H1 (cell line): Measurements from ENCODE around the gene MRPS24. TPM values are rescaled to one million over a fixed set of nuclear protein-coding genes. Genes with fewer than 3 reads are reported as not detected.

Experiments used
- CTCF ChIA-PET: fragments of 300-600 bp; sonication (Branson Sonifier 250); formaldehyde crosslinking; loops from one replicate; lab custom pipeline; 2021; ENCODE audit not compliant: partially characterized antibody; lab: Charles Lee
- POLR2A ChIA-PET: fragments of 300-600 bp; sonication (Branson Sonifier 250); formaldehyde crosslinking; loops from one replicate; lab custom pipeline; 2021; ENCODE audit warnings: inconsistent platforms; ENCODE audit not compliant: partially characterized antibody; lab: Charles Lee
- DNase-seq, 2 experiments: peaks; one replicate each; pipeline versions ENCODE4 v3.0.0 to v3.0.0-alpha.2; 2010 to 2022; ENCODE audit warnings: low spot score in 2 of 2, low read depth in 1 of 2, mixed read lengths in 1 of 2
- FAIRE-seq: peaks from 2 replicates; lab custom pipeline; 2011; peaks lifted over from hg19 to GRCh38; lab: Jason Lieb, UNC
- H2AFZ ChIP-seq: 2 replicates; pipeline ENCODE4 v1.8.1; 2012; ENCODE audit warnings: low read length, inconsistent platforms
- H2AK5ac ChIP-seq: 2 replicates; pipeline ENCODE4 v1.6.1; 2013; ENCODE audit warnings: low read depth, low read length
- H2BK120ac ChIP-seq: replicated peaks from 2 replicates; pipeline ENCODE3; 2013; ENCODE audit warnings: low read depth, low read length, inconsistent platforms
- H2BK12ac ChIP-seq: 2 replicates; pipeline ENCODE4 v1.6.1; 2013; ENCODE audit warnings: low read depth, low read length
- H2BK15ac ChIP-seq: 2 replicates; pipeline ENCODE4 v1.6.1; 2013; ENCODE audit warnings: low read length
- H2BK20ac ChIP-seq: 2 replicates; pipeline ENCODE4 v1.6.1; 2013; ENCODE audit warnings: low read length
- H2BK5ac ChIP-seq: 2 replicates; pipeline ENCODE4 v1.6.1; 2013; ENCODE audit warnings: low read depth, low read length
- H3K14ac ChIP-seq: 2 replicates; pipeline ENCODE4 v1.6.1; 2013; ENCODE audit warnings: inconsistent platforms; ENCODE audit not compliant: insufficient read length
- H3K18ac ChIP-seq: 2 replicates; pipeline ENCODE4 v1.6.1; 2013; ENCODE audit warnings: low read length; ENCODE audit errors: extremely low read depth
- H3K23ac ChIP-seq: 2 replicates; pipeline ENCODE4 v1.6.1; 2013; ENCODE audit warnings: inconsistent platforms; ENCODE audit not compliant: insufficient read length
- H3K23me2 ChIP-seq: 2 replicates; pipeline ENCODE4 v1.6.1; 2013; ENCODE audit warnings: low read depth, low read length
- H3K27ac ChIP-seq: 2 replicates; pipeline ENCODE4 v1.6.1; 2011; ENCODE audit warnings: low read depth, low read length, inconsistent platforms
- H3K27me3 ChIP-seq, 4 experiments: replicated peaks in 1 of 4; 1 replicate in 1 of 4; 2 replicates in 3 of 4; pipeline versions ENCODE4 v1.6.1 to v1.8.1; 2011 to 2013; ENCODE audit warnings: low read length in 3 of 4, mild to moderate bottlenecking in 3 of 4, inconsistent platforms in 2 of 4, mixed read lengths in 2 of 4, moderate library complexity in 1 of 4; ENCODE audit not compliant: control insufficient read depth in 3 of 4, insufficient read depth in 3 of 4; ENCODE audit errors: extremely low read depth in 1 of 4
- H3K36me3 ChIP-seq, 4 experiments: 2 replicates each; pipeline versions ENCODE4 v1.6.1 to v1.8.1; 2011 to 2013; ENCODE audit warnings: mild to moderate bottlenecking in 4 of 4, low read length in 3 of 4, moderate library complexity in 2 of 4, control low read depth in 1 of 4, inconsistent platforms in 1 of 4; ENCODE audit not compliant: insufficient read depth in 4 of 4, control insufficient read depth in 2 of 4
- H3K4ac ChIP-seq: replicated peaks from 2 replicates; pipeline ENCODE3; 2013; ENCODE audit warnings: low read length, low read depth, mixed read lengths, inconsistent platforms; ENCODE audit not compliant: insufficient read length
- H3K4me1 ChIP-seq, 4 experiments: replicated peaks in 1 of 4; 1 replicate in 1 of 4; 2 replicates in 3 of 4; pipeline versions ENCODE4 v1.6.1 to v1.8.1; 2011 to 2013; ENCODE audit warnings: low read length in 3 of 4, inconsistent platforms in 2 of 4, mixed read lengths in 1 of 4; ENCODE audit not compliant: insufficient read depth in 4 of 4, control insufficient read depth in 3 of 4
- H3K4me2 ChIP-seq, 2 experiments: 2 replicates each; pipeline versions ENCODE4 v1.6.1 to v1.8.1; 2011 to 2013; ENCODE audit warnings: low read depth in 2 of 2, low read length in 2 of 2, control low read depth in 1 of 2, inconsistent platforms in 1 of 2, mild to moderate bottlenecking in 1 of 2; ENCODE audit not compliant: insufficient read depth in 1 of 2
- H3K4me3 ChIP-seq, 4 experiments: fragments of 200-600, 300-600 bp in 1 of 4; sonication (generic), shearing (Covaris generic), sonication (Bioruptor Twin) in 1 of 4; 2 replicates each; pipeline versions ENCODE4 v1.5.1 to v1.8.1; 2011 to 2016; ENCODE audit warnings: low read length in 4 of 4, low read depth in 3 of 4, control low read depth in 2 of 4, inconsistent platforms in 2 of 4, mild to moderate bottlenecking in 2 of 4, mixed read lengths in 1 of 4, moderate library complexity in 1 of 4; ENCODE audit not compliant: insufficient read depth in 2 of 4; ENCODE audit errors: extremely low read depth in 1 of 4
- H3K56ac ChIP-seq: replicated peaks from 2 replicates; pipeline ENCODE3; 2013; ENCODE audit warnings: low read depth, mild to moderate bottlenecking, mixed read lengths, low read length, inconsistent platforms; ENCODE audit not compliant: insufficient read length
- H3K79me1 ChIP-seq: 2 replicates; pipeline ENCODE4 v1.6.1; 2013; ENCODE audit warnings: low read depth, low read length, control low read depth
- H3K79me2 ChIP-seq, 2 experiments: 2 replicates each; pipeline versions ENCODE4 v1.6.1 to v1.8.1; 2012 to 2013; ENCODE audit warnings: low read length in 2 of 2, mild to moderate bottlenecking in 2 of 2, inconsistent platforms in 1 of 2; ENCODE audit not compliant: insufficient read depth in 2 of 2, control insufficient read depth in 1 of 2
- H3K9ac ChIP-seq, 4 experiments: replicated peaks in 1 of 4; 1 replicate in 1 of 4; 2 replicates in 3 of 4; pipeline versions ENCODE4 v1.6.1 to v1.8.1; 2011 to 2013; ENCODE audit warnings: low read depth in 3 of 4, low read length in 3 of 4, control low read depth in 2 of 4, mild to moderate bottlenecking in 2 of 4, moderate library complexity in 2 of 4, inconsistent platforms in 1 of 4; ENCODE audit errors: extremely low read depth in 1 of 4
- H3K9me3 ChIP-seq, 2 experiments: 2 replicates each; pipeline versions ENCODE4 v1.6.1 to v1.8.1; 2012 to 2013; ENCODE audit warnings: mild to moderate bottlenecking in 2 of 2, moderate library complexity in 2 of 2, control low read depth in 1 of 2, inconsistent platforms in 1 of 2, low read depth in 1 of 2, low read length in 1 of 2, mixed read lengths in 1 of 2; ENCODE audit not compliant: insufficient read depth in 2 of 2
- H4K20me1 ChIP-seq, 2 experiments: replicated peaks in 1 of 2; 2 replicates each; pipeline versions ENCODE3 to v1.8.1; 2011 to 2013; ENCODE audit warnings: inconsistent platforms in 2 of 2, low read length in 2 of 2, mild to moderate bottlenecking in 1 of 2; ENCODE audit not compliant: insufficient read depth in 2 of 2, control insufficient read depth in 1 of 2
- H4K5ac ChIP-seq: 2 replicates; pipeline ENCODE4 v1.6.1; 2013; ENCODE audit warnings: low read length, low read depth, mixed read lengths, inconsistent platforms; ENCODE audit not compliant: insufficient read length
- H4K8ac ChIP-seq: 2 replicates; pipeline ENCODE4 v1.8.0; 2013; ENCODE audit warnings: mild to moderate bottlenecking, moderate library complexity, low read length, inconsistent platforms; ENCODE audit not compliant: insufficient read depth; ENCODE audit errors: extremely low read depth
- H4K91ac ChIP-seq: replicated peaks from 2 replicates; pipeline ENCODE3; 2013; ENCODE audit warnings: low read length, mixed read lengths, inconsistent platforms; ENCODE audit not compliant: insufficient read length
- CBX8 ChIP-seq: fragments of 300-800, 300-1000 bp; sonication (generic); IDR thresholded peaks from 2 replicates; pipeline ENCODE4 v1.7.1; 2016; ENCODE audit warnings: low read depth, low read length, borderline replicate concordance
- WGBS, 2 experiments: shearing (Covaris generic) in 1 of 2; methylation state at CpG; one replicate each; pipeline versions ENCODE4 v1.1.6 to v1.1.7; 2013 to 2015; ENCODE audit warnings: low lambda C conversion rate in 2 of 2, mixed read lengths in 2 of 2, inconsistent platforms in 1 of 2, low coverage in 1 of 2, missing lambda C conversion rate in 1 of 2; ENCODE audit not compliant: insufficient replicate concordance in 2 of 2, insufficient coverage in 1 of 2, insufficient read length in 1 of 2; ENCODE audit errors: extremely low coverage in 1 of 2, missing lambda C conversion rate in 1 of 2; 5-methylcytosine and 5-hydroxymethylcytosine counted together
- polyA plus RNA-seq, 7 experiments: library from polyadenylated mRNA; depleted of rRNA in 3 of 7; stranded (reverse) in 5 of 7; unstranded in 2 of 7; fragments of >200 nt in 5 of 7; fragments of 200-250 nt in 2 of 7; gene quantifications; 1 replicate in 5 of 7; 2 replicates in 1 of 7; 4 replicates in 1 of 7; pipeline versions ENCODE4 v1.2.1 to v1.2.3, GENCODE V29; 2011 to 2013; ENCODE audit warnings: missing spikeins in 2 of 7, mixed read lengths in 2 of 7
- total RNA-seq: library from RNA; stranded (reverse); fragmentation: NEBNext Ultra II Directional; extraction: Animal tissue kit (Norgen Biotek cat#: 25700); gene quantifications from 2 replicates; pipeline ENCODE4 v1.2.1, GENCODE V29; 2021
- TF ChIP-seq, protein P1 (sequence below): IDR thresholded peaks from 2 replicates; pipeline ENCODE4 v1.6.1; 2012; ENCODE audit warnings: inconsistent platforms

MRPS24 gene
- total and polyA plus RNA-seq, 2 of the 8 experiments (the other 6 are each of a cell fraction or from before 2014, with no cell fraction given), result 133 to 347 TPM

DNA sequence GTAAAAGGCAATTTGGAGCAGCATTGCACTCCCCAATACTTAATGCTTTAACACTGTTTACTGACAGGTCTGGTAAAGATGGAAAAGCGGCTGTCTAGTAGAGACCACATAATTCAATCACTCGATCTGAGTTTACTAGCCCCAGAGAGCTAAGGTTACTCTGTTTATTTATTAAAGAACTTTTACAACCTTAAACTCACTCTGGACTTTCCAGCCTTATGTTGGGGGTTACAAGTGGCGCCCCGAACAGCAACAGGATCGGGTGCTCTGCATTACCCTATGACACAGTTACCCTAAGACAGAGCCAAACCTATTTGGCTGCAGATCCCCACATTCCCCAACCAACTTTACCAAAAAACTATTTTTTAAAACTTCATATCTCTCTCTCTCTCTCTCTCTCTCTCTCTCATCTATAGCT, 43.9 kb downstream of the MRPS24 start:
- H3K36me3 ChIP-seq, result no peaks in the 10 kb centered on the region
- H3K4me3 ChIP-seq, result no peak overlapping the region
- H3K9ac ChIP-seq, result no peak overlapping the region
- no peak overlapping the region for H2BK12ac ChIP-seq
- no peak overlapping the region for H2AFZ ChIP-seq
- H3K79me2 ChIP-seq, result no peaks in the 10 kb centered on the region
- 95% methylated on average over 5 of the region's 5 CpGs; no CpG with 5 or more reads in 1 of the 2 experiments for WGBS, 2 experiments
- H3K14ac ChIP-seq, result no peak overlapping the region
- H2BK15ac ChIP-seq, result no peak overlapping the region
- H4K8ac ChIP-seq, result no peak overlapping the region
- no peak overlapping the region for H4K91ac ChIP-seq
- no peak overlapping the region for H3K18ac ChIP-seq
- 0 out of 2 replicates have a peak, but pooled peaks cover 2% of the 10 kb centered on the region for H3K79me1 ChIP-seq
- no peak overlapping the region for H2BK20ac ChIP-seq
- peaks cover 0 to 10% (median 3%) of the 10 kb centered on the region in 4 experiments; a peak in 3 of 7 replicates for H3K4me1 ChIP-seq
- no peak overlapping the region for H2BK120ac ChIP-seq
- no peak overlapping the region for H3K27ac ChIP-seq
- no peaks in the 10 kb centered on the region for H3K9me3 ChIP-seq
- H3K4me2 ChIP-seq, result no peak overlapping the region
- peaks cover 0 to 1% (median 0%) of the 10 kb centered on the region in 4 experiments; a peak in 1 of 7 replicates for H3K27me3 ChIP-seq
- no peak overlapping the region for H4K5ac ChIP-seq
- DNase-seq (no peak), FAIRE-seq (no peak)
- no peaks in the 10 kb centered on the region for H3K23me2 ChIP-seq
- CTCF ChIA-PET, result interaction anchor here (0.7 to 1.8 kb wide), 9 partner anchors 13 to 754 kb away, joined by 3 to 8 read pairs (median 3); partner anchors contain the start of gene STK17A
- H3K56ac ChIP-seq, result no peak overlapping the region
- no peak overlapping the region for H2BK5ac ChIP-seq
- H4K20me1 ChIP-seq, result no peaks in the 10 kb centered on the region
- POLR2A ChIA-PET, result interaction anchor here (0.9 kb wide), 1 partner anchor 96 kb away, joined by 4 read pairs; the partner anchor contains the start of gene COA1
- H3K23ac ChIP-seq, result no peak overlapping the region
- H2AK5ac ChIP-seq, result no peak overlapping the region
- H3K4ac ChIP-seq, result no peak overlapping the region
- no peak for TF ChIP-seq CBX8
- TF ChIP-seq, protein P1, sequence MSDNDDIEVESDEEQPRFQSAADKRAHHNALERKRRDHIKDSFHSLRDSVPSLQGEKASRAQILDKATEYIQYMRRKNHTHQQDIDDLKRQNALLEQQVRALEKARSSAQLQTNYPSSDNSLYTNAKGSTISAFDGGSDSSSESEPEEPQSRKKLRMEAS, result no peak
